Fibroblast of mammary gland (primary cell): ENCODE results near the gene PDE6D.

Experiments
- DNase-seq: peaks from one replicate; pipeline ENCODE4 v3.0.0-alpha.2; 2010; ENCODE audit warnings: low read depth
- H3K4me3 ChIP-seq: 2 replicates; pipeline ENCODE4 v1.5.1; 2011; ENCODE audit warnings: low read depth, mild to moderate bottlenecking, low read length, moderate library complexity; ENCODE audit not compliant: control insufficient read depth
- TF ChIP-seq, protein P1 (sequence below): conservative IDR thresholded peaks from 2 replicates; pipeline ENCODE4 v1.5.1; 2011; ENCODE audit warnings: low read depth, low read length, inconsistent platforms; ENCODE audit not compliant: control insufficient read depth, insufficient read depth

The PDE6D gene

DNA sequence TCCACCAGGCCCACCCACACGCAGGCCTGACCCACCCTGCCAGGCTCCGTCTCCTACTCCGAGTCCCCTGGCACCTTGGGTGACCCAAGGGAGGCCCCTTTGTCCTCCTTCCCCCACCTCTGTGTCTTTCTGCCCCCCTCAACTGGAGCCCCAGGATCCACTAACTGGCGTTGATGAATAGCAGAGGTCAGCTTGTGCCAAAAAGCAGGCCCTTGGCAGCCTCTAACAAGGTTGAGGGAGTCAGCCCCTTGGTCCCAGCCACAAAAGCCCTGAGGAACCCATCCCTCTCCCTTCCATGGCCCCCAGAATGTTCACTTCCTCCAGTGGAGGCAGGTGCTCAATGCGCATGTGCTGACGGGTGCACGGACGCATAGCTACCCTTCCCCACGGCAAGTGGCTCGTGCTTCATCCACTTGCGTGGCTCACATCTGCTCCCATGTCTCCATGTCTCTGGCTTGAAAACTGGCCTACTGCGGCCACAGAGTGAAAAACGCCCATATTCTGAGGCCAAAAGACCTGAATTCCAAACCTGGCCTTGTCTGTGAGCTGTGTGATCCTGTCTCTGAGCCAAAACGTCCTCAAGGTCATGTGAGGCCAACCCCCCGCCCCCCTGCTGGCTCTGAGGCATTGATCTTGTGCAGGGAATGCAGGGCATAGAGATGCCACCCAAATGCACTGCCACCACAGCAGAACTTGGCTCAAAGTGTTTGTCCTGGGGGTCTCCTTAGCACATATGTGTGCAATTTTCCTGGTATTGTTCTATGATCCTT lies 91.8 kb downstream of the PDE6D start:
- TF ChIP-seq, protein P1, sequence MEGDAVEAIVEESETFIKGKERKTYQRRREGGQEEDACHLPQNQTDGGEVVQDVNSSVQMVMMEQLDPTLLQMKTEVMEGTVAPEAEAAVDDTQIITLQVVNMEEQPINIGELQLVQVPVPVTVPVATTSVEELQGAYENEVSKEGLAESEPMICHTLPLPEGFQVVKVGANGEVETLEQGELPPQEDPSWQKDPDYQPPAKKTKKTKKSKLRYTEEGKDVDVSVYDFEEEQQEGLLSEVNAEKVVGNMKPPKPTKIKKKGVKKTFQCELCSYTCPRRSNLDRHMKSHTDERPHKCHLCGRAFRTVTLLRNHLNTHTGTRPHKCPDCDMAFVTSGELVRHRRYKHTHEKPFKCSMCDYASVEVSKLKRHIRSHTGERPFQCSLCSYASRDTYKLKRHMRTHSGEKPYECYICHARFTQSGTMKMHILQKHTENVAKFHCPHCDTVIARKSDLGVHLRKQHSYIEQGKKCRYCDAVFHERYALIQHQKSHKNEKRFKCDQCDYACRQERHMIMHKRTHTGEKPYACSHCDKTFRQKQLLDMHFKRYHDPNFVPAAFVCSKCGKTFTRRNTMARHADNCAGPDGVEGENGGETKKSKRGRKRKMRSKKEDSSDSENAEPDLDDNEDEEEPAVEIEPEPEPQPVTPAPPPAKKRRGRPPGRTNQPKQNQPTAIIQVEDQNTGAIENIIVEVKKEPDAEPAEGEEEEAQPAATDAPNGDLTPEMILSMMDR, result no peak
- no peak for DNase-seq
- H3K4me3 ChIP-seq, result no peak overlapping the region

DNA sequence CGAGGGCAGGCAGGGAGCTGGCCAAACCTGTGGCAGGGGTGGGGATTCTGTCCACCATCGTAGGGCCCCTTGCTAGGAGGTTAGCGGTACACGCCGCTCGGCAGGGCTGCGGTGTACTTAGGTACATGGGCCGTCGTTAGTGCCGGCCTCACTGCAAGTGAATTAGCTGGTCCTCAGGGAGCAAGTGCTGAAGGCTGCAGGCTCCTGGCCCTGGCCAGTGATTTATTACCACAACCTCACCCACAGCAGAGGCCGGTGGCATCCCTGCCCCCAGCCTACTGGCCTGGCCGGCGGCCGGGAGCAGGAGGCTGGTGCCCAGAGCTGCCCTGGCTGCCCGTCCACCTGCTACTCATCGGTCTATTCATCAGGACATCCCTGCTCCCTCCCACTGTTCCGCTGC lies 92.4 kb downstream of the PDE6D start:
- no peak for DNase-seq
- TF ChIP-seq, protein P1, result no peak
- no peak overlapping the region for H3K4me3 ChIP-seq

DNA sequence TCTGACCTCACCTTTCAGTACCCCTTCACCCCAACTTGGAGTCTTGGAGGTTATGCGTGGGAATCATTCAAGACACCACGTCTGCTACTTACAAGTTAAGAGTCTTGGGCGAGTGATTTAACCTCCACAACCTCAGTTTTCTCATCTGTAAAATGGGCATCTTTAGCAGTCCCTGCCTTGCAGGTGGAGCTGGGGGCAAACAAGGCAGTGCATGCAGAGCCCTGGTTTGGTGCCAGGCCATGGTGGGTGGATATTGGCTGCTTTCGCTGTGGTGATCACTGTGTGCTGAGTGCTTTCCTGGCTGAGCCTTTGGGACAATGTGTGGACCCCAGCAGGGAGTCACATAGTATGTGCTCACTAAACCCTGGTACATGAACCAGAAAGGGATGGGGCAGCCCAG lies 93.1 kb downstream of the PDE6D start:
- no peak overlapping the region for H3K4me3 ChIP-seq
- TF ChIP-seq, protein P1, result no peak
- no peak for DNase-seq

DNA sequence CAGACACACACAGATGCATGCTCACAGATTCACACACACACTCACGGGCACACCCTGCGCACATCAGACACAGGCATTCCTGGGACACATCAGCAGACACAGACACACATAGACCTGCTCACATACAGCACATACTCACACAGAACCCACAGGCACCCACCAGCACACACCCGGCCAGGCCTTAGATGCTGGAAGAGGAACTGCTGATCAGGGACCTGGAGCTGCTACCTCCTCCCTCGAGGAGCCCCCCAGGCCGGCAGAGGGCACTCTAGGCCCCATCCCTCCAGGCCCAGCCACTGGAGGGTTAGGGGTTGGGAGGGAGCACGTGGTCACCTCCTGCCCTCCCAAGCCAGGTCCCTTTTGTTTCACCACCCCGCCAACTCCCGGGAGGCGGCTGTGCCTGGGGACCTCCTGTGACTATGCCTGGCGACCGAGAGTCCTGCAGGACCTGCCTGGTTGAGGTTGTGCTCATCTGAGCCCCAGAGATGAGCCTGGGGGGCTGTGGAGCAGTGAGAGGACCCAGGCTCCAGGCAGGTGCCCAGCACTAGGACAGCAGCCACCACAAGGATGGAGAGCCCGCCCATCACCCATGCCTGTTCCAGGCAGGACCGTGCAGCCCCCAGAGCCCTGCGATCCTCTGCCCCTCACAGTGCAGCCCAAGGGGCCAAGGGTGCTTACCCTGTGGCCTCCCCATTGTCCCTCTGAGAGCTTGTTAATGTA lies 93.8 kb downstream of the PDE6D start:
- TF ChIP-seq, protein P1, result peak; percentile 55
- DNase-seq, result peak; percentile 46
- H3K4me3 ChIP-seq, result no peak overlapping the region

DNA sequence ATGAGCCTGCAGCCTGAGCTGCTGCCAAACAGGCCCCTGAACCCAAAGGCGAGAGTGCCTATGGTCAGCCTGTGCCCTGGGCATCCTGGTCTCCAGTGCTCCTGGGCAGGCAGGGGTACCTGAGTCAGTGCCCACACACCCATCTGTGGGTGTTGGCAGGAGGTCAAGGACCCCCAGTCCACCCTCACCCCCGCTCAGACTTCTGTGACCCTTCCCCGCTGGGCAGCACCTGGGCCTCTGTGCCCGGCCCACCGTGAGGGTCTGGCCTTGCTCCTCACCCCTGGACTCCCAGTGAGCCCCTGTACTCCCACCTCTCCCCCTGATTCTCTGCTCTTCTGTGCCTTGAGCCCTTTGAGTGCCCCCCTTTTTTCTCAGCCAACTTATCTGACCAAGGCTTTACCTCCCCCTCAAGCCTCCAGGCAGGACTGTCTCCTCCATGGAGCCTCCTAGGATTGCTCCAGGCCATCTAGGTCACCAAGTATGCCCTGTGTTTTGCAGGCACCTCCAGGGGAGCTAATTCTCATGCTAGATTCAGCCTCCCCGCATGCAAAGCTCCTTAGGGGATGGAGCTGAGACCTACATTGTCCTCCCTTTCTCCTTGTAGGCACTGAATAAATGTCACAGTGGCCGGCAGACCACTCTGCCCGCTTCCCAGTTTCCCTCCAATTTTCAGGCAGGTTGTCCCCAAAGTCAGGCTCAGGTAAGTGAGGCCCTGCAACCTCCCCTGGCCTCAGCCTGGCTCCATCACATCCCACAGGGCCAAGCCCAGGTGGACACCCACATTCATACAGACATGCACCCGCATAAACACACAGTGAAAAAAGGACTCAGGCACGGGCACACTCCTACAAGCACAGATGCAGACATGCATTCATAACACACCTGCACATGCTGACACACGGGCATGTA lies 94.6 kb downstream of the PDE6D start:
- no peak overlapping the region for H3K4me3 ChIP-seq
- no peak for DNase-seq
- TF ChIP-seq, protein P1, result no peak

DNA sequence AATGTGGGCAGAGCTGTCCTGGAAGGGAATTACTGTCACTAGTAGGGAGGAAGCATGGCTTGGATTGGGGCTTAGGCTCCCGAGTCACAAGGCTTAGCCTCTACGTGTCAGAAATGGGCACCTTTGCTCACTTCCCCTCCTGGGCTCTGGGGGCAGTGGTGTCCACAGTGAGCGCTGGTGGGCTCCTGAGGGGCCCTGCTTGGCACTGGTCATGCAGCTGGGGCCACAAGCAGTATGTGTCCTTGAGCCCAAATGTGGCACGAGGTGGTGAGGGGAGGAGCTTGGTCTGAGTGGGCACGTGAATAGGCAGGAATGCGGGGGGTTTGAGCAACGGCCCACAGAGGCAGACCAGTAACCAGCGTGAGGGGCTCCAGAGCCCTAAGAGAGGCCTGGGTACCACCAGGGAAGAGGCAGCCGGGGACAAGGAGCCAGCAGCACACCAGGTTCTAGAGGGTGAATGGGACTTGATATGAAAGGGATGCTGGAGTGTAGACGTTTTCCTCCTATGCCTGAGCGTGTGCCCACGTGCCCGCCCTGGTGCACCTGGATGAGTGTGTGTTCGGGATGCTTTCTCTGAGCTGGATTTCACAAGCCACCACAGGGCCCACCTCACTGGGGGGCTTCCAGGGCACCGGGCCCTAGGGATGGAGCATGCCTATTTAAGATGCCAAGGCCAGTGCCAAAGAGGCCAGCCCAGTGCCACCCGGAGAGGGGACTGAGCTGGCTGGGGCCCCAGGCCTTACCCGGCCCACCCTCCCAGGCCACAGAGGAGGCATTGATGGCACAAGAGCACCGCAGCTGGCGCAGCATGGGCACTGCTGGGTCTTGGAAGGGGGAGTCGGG lies 95.5 kb downstream of the PDE6D start:
- DNase-seq, result no peak
- TF ChIP-seq, protein P1, result peak; percentile 13
- no peak overlapping the region for H3K4me3 ChIP-seq
